ENCODE data around the gene SLC38A8.

GRCh38 chr16:84054271-84054670, 11.7 kb upstream of the SLC38A8 start:
- TF ChIP-seq, protein P1, sequence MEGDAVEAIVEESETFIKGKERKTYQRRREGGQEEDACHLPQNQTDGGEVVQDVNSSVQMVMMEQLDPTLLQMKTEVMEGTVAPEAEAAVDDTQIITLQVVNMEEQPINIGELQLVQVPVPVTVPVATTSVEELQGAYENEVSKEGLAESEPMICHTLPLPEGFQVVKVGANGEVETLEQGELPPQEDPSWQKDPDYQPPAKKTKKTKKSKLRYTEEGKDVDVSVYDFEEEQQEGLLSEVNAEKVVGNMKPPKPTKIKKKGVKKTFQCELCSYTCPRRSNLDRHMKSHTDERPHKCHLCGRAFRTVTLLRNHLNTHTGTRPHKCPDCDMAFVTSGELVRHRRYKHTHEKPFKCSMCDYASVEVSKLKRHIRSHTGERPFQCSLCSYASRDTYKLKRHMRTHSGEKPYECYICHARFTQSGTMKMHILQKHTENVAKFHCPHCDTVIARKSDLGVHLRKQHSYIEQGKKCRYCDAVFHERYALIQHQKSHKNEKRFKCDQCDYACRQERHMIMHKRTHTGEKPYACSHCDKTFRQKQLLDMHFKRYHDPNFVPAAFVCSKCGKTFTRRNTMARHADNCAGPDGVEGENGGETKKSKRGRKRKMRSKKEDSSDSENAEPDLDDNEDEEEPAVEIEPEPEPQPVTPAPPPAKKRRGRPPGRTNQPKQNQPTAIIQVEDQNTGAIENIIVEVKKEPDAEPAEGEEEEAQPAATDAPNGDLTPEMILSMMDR (IDR thresholded peaks at IDR 0.05; ENCODE audit: poor library complexity), result no peak
- no peak for TF ChIP-seq EZH2phosphoT487 (IDR thresholded peaks at IDR 0.05; ENCODE audit: low read depth, severe bottlenecking, unreplicated experiment)

All from hepatocyte (in vitro differentiated cells).